Measurements from ENCODE around the gene MARK1.

- TF ChIP-seq CTCF (conservative IDR thresholded peaks at IDR 0.05; ENCODE audit: low read length), result no peak
- TF ChIP-seq EZH2phosphoT487 (IDR thresholded peaks at IDR 0.05; ENCODE audit: borderline replicate concordance, low read depth, low read length), result no peak
These were observed 109.8 kb downstream of the MARK1 start for GRCh38 chr1:220637759-220638158.
